A549 (cell line): Measurements from ENCODE around the gene TNRC6B. TPM values are rescaled to one million over a fixed set of nuclear protein-coding genes. Genes with fewer than 3 reads are reported as not detected.

Source experiments
- ATAC-seq, 2 experiments: fragments of 200-7000 bp in 1 of 2; fragments of >200 bp in 1 of 2; cut with Nextera tagmentation in 1 of 2; cut with Tn5 transposase in 1 of 2; 3 replicates each; pipeline versions ENCODE4 v1.8.0 to v1.9.1; 2018 to 2020; ENCODE audit warnings: mild to moderate bottlenecking in 1 of 2, moderate library complexity in 1 of 2
- CTCF ChIA-PET: fragments of 300-600 bp; sonication (Branson Sonifier 250); formaldehyde crosslinking; extraction: SDS; loops from one replicate; lab custom pipeline; 2021; ENCODE audit warnings: antibody characterized with exemption, inconsistent platforms; lab: Yijun Ruan, JAX
- POLR2A ChIA-PET: fragments of 350-600 bp; formaldehyde crosslinking; extraction: SDS; loops from one replicate; lab custom pipeline; 2021; ENCODE audit warnings: antibody characterized with exemption, inconsistent platforms; lab: Yijun Ruan, JAX
- DNase-seq, 2 experiments: peaks; one replicate each; pipeline versions ENCODE4 v3.0.0 to v3.0.0-alpha.2; 2011 to 2016; ENCODE audit warnings: low read depth in 1 of 2, low spot score in 1 of 2
- FAIRE-seq: peaks from 2 replicates; lab custom pipeline; 2011; peaks lifted over from hg19 to GRCh38; lab: Jason Lieb, UNC
- H3K27ac ChIP-seq, 2 experiments: fragments of >200 bp; sonication (Bioruptor Twin); formaldehyde crosslinking; 3 replicates each; pipeline ENCODE4 v1.5.1; 2016 to 2017
- H3K4me1 ChIP-seq: fragments of >200 bp; sonication (Bioruptor Twin); formaldehyde crosslinking; 3 replicates; pipeline ENCODE4 v1.6.1; 2016
- H3K4me2 ChIP-seq: fragments of >200 bp; sonication (Bioruptor Twin); formaldehyde crosslinking; 3 replicates; pipeline ENCODE4 v1.6.1; 2016
- H3K4me3 ChIP-seq: fragments of >200 bp; sonication (Bioruptor Twin); formaldehyde crosslinking; 3 replicates; pipeline ENCODE4 v1.5.1; 2016
- H3K9me3 ChIP-seq: fragments of >200 bp; sonication (Bioruptor Twin); formaldehyde crosslinking; 3 replicates; pipeline ENCODE4 v1.6.1; 2016
- CEBPB ChIP-seq, 2 experiments: fragments of >200 bp in 1 of 2; sonication (Bioruptor Twin) in 1 of 2; formaldehyde crosslinking in 1 of 2; IDR thresholded peaks; 2 replicates each; pipeline ENCODE4 v1.6.1; 2012 to 2016
- CHD2 ChIP-seq: fragments of 150-350 bp; IDR thresholded peaks from 2 replicates; pipeline ENCODE4 v1.6.1; 2014; ENCODE audit warnings: low read length; ENCODE audit not compliant: partially characterized antibody
- CTCF ChIP-seq: fragments of >200 bp; sonication (Bioruptor Twin); formaldehyde crosslinking; IDR thresholded peaks from 3 replicates; pipeline ENCODE4 v1.5.1; 2016
- EHF ChIP-seq: fragments of 250-450 bp; sonication (Bioruptor Pico); IDR thresholded peaks from 2 replicates; pipeline ENCODE4 v1.5.0; 2020; ENCODE audit warnings: mild to moderate bottlenecking
- FOSB ChIP-seq: fragments of 250-450 bp; sonication (Bioruptor Pico); IDR thresholded peaks from 2 replicates; pipeline ENCODE4 v1.5.0; 2020; ENCODE audit warnings: mild to moderate bottlenecking, moderate library complexity
- HES2 ChIP-seq: fragments of >200 bp; sonication (Bioruptor Twin); formaldehyde crosslinking; IDR thresholded peaks from 2 replicates; pipeline ENCODE4 v1.6.1; 2016
- HEYL ChIP-seq: fragments of 250-450 bp; sonication (Bioruptor Pico); IDR thresholded peaks from 2 replicates; pipeline ENCODE4 v1.8.0; 2021; ENCODE audit warnings: mild to moderate bottlenecking, moderate library complexity
- HOXB5 ChIP-seq: fragments of 250-450 bp; sonication (Bioruptor Pico); IDR thresholded peaks from 2 replicates; pipeline ENCODE4 v1.5.0; 2020; ENCODE audit warnings: mild to moderate bottlenecking, moderate library complexity
- MAFK ChIP-seq: fragments of 450-650 bp; IDR thresholded peaks from 2 replicates; pipeline ENCODE4 v1.6.1; 2014; ENCODE audit not compliant: partially characterized antibody
- MYC ChIP-seq: IDR thresholded peaks from 2 replicates; pipeline ENCODE4 v1.6.1; 2012; ENCODE audit warnings: mild to moderate bottlenecking, inconsistent platforms, low read length, improper control_type of control experiment, borderline replicate concordance
- NPAS2 ChIP-seq: fragments of 250-450 bp; sonication (Bioruptor Pico); IDR thresholded peaks from 2 replicates; pipeline ENCODE4 v1.8.0; 2022; ENCODE audit warnings: mild to moderate bottlenecking, moderate library complexity, borderline replicate concordance
- RAD21 ChIP-seq, 2 experiments: fragments of >200 bp in 1 of 2; sonication (Bioruptor Twin) in 1 of 2; formaldehyde crosslinking in 1 of 2; IDR thresholded peaks in 1 of 2; conservative IDR thresholded peaks in 1 of 2; 2 replicates in 1 of 2; 3 replicates in 1 of 2; pipeline ENCODE4 v1.6.1; 2012 to 2018; ENCODE audit warnings: inconsistent platforms in 1 of 2
- REST ChIP-seq: fragments of 200-600 bp; sonication (generic); IDR thresholded peaks from 2 replicates; pipeline ENCODE4 v1.6.1; 2016; ENCODE audit warnings: antibody characterized with exemption, mild to moderate bottlenecking, moderate library complexity
- RFX5 ChIP-seq: fragments of 450-650 bp; IDR thresholded peaks from 2 replicates; pipeline ENCODE4 v1.7.1; 2014; ENCODE audit warnings: antibody characterized with exemption, mild to moderate bottlenecking, moderate library complexity
- RNF2 ChIP-seq: fragments of 200-600 bp; sonication (generic); IDR thresholded peaks from 2 replicates; pipeline ENCODE4 v1.6.1; 2016; ENCODE audit warnings: low read depth, mild to moderate bottlenecking, antibody characterized with exemption, moderate library complexity, borderline replicate concordance
- SMC3 ChIP-seq: fragments of >200 bp; sonication (Bioruptor Twin); formaldehyde crosslinking; IDR thresholded peaks from 3 replicates; pipeline ENCODE4 v1.6.1; 2018; ENCODE audit warnings: inconsistent platforms
- ZFP36 ChIP-seq: fragments of 450-650 bp; IDR thresholded peaks from 2 replicates; pipeline ENCODE4 v1.6.1; 2014; ENCODE audit warnings: borderline replicate concordance; ENCODE audit not compliant: partially characterized antibody
- WGBS: methylation state at CpG from one replicate; pipeline ENCODE4 v1.1.6; 2017; ENCODE audit errors: missing lambda C conversion rate; 5-methylcytosine and 5-hydroxymethylcytosine counted together
- polyA plus RNA-seq, 4 experiments: library from polyadenylated mRNA; depleted of rRNA in 3 of 4; stranded (reverse); fragments of >200 nt; fragmentation: RNase III in 1 of 4; extraction: RNeasy Plus Mini Kit Qiagen cat#74134 plus additional on column Dnase treatment in 1 of 4; gene quantifications; 2 replicates in 3 of 4; 3 replicates in 1 of 4; pipeline ENCODE4 v1.2.3, GENCODE V29; 2011 to 2017

Gene TNRC6B
- polyA plus RNA-seq, 2 of the 4 experiments (the other 2 are of a cell fraction) = 4.9 to 5.0 TPM

- H3K4me1 ChIP-seq = peaks cover 20% of the 10 kb centered on the region
- ATAC-seq (peak; percentile 41 to 52; a peak in 2 of 6 replicates), FAIRE-seq (no peak), DNase-seq (peak; percentile 46 to 57)
- CTCF ChIA-PET = interaction anchor here (0.6 to 3.6 kb wide), 17 partner anchors 10 to 813 kb away, joined by 3 to 31 read pairs (median 4); partner anchors contain the start of gene SGSM3
- POLR2A ChIA-PET = interaction anchor here (5.0 kb wide), 1 partner anchor 304 kb away, joined by 31 read pairs; no protein-coding TSS in a partner anchor
- H3K4me3 ChIP-seq = peak overlapping the region; percentile 72
- H3K27ac ChIP-seq = peak overlapping the region in 1 of 2 experiments; percentile 87; a peak in 2 of 6 replicates
- peak; percentile 70 for TF ChIP-seq CTCF
- peak; percentile 68 to 73 for TF ChIP-seq RAD21 (conservative IDR thresholded peaks at IDR 0.05 in 1 of 2, IDR thresholded peaks at IDR 0.05 in 1 of 2)
- TF ChIP-seq SMC3 = peak; percentile 45; the same call in 2 of the 3 replicates
- no peak for TF ChIP-seq ZFP36
- no peak for TF ChIP-seq FOSB (CRISPR knock-in tag)
- 44% methylated on average over 10 of the region's 10 CpGs for WGBS
- no peaks in the 10 kb centered on the region for H3K9me3 ChIP-seq
- H3K4me2 ChIP-seq = peak overlapping the region; percentile 96
Measured at GRCh38 chr22:40348025-40348658, 170.4 kb downstream of the TNRC6B start.

- TF ChIP-seq HEYL (CRISPR knock-in tag) (no peak), HOXB5 (CRISPR knock-in tag) (no peak), MAFK (no peak), MYC (no peak), RNF2 (no peak), NPAS2 (CRISPR knock-in tag) (no peak), HES2 (no peak), EHF (CRISPR knock-in tag) (no peak), CHD2 (no peak), CEBPB (IDR thresholded peaks at IDR 0.05) (no peak), RFX5 (no peak)
- Histone ChIP-seq H3K4me2 (no peak overlapping the region), H3K4me3 (no peak overlapping the region), H3K4me1 (peaks cover 12% of the 10 kb centered on the region), H3K27ac (no peak overlapping the region), H3K9me3 (no peaks in the 10 kb centered on the region)
- DNase-seq = no peak
- POLR2A ChIA-PET = interaction anchor here (0.6 to 1.8 kb wide), 3 partner anchors 309 to 1033 kb away, joined by 3 to 4 read pairs (median 4); no protein-coding TSS in a partner anchor
- ATAC-seq = no peak
- WGBS = 93% methylated on average over 3 of the region's 3 CpGs
- CTCF ChIA-PET = interaction anchor here (0.6 kb wide), 1 partner anchor 62 kb away, joined by 5 read pairs; no protein-coding TSS in a partner anchor
- FAIRE-seq = no peak
Measured at GRCh38 chr22:40352763-40353162, 175.0 kb downstream of the TNRC6B start.

GRCh38 chr22:40361100-40361499 is 183.4 kb downstream of the TNRC6B start:
- no peak for DNase-seq
- TF ChIP-seq REST = no peak
- TF ChIP-seq, all 56 proteins: peak for 0
- Histone ChIP-seq H3K4me3 (no peak overlapping the region), H3K4me1 (no peaks in the 10 kb centered on the region), H3K27ac (no peak overlapping the region), H3K4me2 (no peak overlapping the region), H3K9me3 (no peaks in the 10 kb centered on the region)
- FAIRE-seq (no peak), ATAC-seq (no peak)
- ChIA-PET CTCF (interaction anchor here (6.6 kb wide), 1 partner anchor 13 kb away, joined by 31 read pairs; the partner anchor contains the start of gene ADSL), POLR2A (interaction anchor here (0.9 kb wide), 1 partner anchor 9 kb away, joined by 5 read pairs; the partner anchor contains the start of gene SGSM3)
- WGBS = 96% methylated on average over 3 of the region's 5 CpGs
